Epithelial cell of esophagus (primary cell): ENCODE results near the gene HSPA12A.
A peak's percentile ranks its signal among the peaks of the same experiment; 100 is the strongest.

Experiments
- DNase-seq: peaks from one replicate; pipeline ENCODE4 v3.0.0; 2010; ENCODE audit warnings: low read depth
- H3K4me3 ChIP-seq: 2 replicates; pipeline ENCODE4 v1.5.1; 2011; ENCODE audit warnings: mild to moderate bottlenecking, low read length, control low read depth
- CTCF ChIP-seq: IDR thresholded peaks from 2 replicates; pipeline ENCODE4 v1.5.1; 2011; ENCODE audit warnings: low read depth, mild to moderate bottlenecking, low read length, control low read depth, inconsistent platforms; ENCODE audit not compliant: insufficient read depth; ENCODE audit errors: missing control alignments

The HSPA12A gene

DNA sequence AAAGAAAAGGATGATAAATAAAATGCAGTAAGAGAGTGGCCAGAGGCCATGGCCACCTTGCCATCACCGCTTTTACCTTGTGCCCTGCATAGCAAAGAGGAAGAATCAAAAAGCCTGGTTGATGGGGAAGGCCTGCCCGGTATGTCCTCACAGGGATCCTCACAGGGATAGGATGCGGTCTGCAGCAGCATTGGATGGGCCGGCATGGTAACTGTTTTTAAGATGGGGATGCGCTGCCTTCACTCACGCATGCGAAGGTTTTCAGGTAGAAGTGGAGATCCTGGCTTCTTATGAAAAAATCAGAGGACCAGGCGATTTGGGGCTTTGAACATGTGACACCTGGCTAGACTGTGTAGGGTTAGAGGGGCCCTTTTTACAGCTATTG is 109.2 kb downstream of the HSPA12A start:
- no peak for TF ChIP-seq CTCF
- DNase-seq, result no peak
- H3K4me3 ChIP-seq, result no peak overlapping the region

DNA sequence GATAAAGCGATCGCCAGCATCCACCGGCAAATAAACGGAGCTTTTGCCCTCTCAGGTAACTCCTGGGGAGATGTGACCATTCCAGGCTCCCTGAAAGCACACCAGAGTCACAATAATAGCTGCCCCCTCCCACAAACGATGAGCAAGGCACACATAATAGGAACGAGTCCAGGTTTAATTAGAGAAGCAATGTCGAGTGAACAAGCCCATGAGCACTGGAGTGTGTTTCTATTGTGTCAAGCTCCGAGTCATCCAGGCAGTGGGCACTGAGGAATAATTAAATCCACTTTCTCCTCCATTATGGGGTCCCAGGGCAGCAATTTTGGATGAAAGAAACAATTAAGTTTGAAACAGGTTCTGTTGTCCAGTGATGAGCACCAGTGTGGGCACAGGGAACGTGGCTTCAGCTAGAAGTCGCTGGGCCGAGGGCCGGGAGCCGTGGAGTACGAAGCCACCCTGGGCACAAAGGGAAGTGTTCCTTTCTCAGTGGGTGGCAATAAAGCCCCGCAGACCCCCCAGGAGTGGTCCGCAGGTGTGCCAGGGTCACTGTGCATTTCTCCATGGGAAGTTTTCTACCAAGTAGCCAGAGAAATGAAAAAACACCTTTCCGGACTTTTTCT is 109.7 kb downstream of the HSPA12A start:
- DNase-seq, result no peak
- no peak for TF ChIP-seq CTCF
- H3K4me3 ChIP-seq, result no peak overlapping the region

GRCh38 chr10:116631871-116632295 is 110.5 kb downstream of the HSPA12A start:
- TF ChIP-seq CTCF, result no peak
- H3K4me3 ChIP-seq, result no peak overlapping the region
- DNase-seq, result no peak

DNA sequence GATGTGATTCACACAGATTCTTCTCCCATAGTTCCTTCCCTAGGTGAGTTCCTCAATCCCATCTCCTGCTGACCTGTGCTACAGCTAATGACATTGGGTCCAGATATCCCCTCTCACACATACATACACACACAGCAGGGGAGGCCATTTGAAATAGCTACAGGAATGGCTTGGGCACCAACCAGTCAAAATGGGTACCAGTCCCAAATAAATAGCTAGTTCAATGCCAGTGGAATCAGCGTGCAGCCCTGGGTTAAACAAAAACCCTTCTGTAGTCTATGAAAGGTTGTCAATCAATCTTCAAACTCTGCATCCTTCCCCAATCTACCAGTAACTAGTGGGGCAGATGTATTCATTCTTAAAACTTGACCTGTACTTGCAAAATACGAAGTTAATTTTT is 112.3 kb downstream of the HSPA12A start:
- no peak for TF ChIP-seq CTCF
- no peak overlapping the region for H3K4me3 ChIP-seq
- DNase-seq, result no peak

DNA sequence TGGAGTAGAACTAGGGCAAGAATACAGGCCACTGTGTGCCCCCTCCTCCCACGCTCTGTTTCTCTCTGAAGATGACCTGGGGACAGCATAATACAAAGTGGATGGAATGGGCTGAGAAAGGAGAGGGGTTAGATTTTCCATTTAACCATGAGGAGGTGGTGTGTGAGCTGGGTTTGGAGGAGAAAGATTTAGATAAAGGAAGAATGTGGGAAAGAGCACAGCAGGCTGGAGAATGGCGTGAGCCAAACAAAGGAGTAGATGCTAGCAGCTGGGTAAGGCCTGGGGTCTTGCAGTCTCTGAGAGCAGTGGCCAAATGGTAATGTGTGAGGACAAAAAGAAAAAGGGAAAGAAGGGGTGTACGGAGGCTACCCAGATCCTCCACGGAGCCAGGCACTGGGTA is 113.0 kb downstream of the HSPA12A start:
- no peak overlapping the region for H3K4me3 ChIP-seq
- no peak for DNase-seq
- TF ChIP-seq CTCF, result no peak

GRCh38 chr10:116627386-116627933 is 114.9 kb downstream of the HSPA12A start:
- DNase-seq, result peak; percentile 15
- TF ChIP-seq CTCF, result peak; percentile 11
- no peak overlapping the region for H3K4me3 ChIP-seq

DNA sequence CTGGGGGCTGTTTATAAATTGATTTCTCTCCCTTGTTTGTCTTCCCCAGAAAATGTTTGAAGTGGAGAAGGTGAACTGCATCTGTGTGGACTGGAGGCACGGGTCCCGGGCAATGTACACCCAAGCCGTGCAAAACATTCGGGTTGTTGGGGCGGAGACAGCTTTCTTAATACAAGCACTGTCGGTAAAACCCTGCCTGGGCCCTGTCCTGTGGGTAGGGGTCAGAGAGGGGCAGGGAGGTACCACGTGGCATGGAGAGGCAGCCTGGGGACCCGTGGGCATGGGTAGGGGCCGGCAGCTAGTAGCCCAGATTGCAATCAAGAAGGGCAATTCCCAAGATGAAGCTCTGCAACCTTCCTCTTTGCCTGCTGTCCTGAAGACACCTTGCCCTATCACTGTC is 115.6 kb downstream of the HSPA12A start:
- TF ChIP-seq CTCF, result no peak
- H3K4me3 ChIP-seq, result no peak overlapping the region
- no peak for DNase-seq
